GM12891 (cell line): ENCODE results near the gene GABBR2.
"Not testable (repeated sequence)": the region's sequence is repeated elsewhere in the genome, so short reads cannot be mapped to it uniquely, and the experiment has no call there.

Experiments used
- DNase-seq: peaks from one replicate; pipeline ENCODE4 v3.0.0; 2011; ENCODE audit warnings: low spot score; ENCODE audit not compliant: insufficient read length
- FAIRE-seq: peaks from 2 replicates; lab custom pipeline; 2011; peaks lifted over from hg19 to GRCh38; lab: Jason Lieb, UNC
- PAX5 ChIP-seq: IDR thresholded peaks from 2 replicates; pipeline ENCODE4 v1.6.1; 2011; ENCODE audit warnings: low read length, moderate library complexity, mild to moderate bottlenecking; ENCODE audit not compliant: insufficient read depth, severe bottlenecking
- POLR2A ChIP-seq: IDR thresholded peaks from 2 replicates; pipeline ENCODE4 v1.6.1; 2011; ENCODE audit warnings: low read depth, low read length, control low read depth
- POLR2AphosphoS5 ChIP-seq: IDR thresholded peaks from 2 replicates; pipeline ENCODE4 v1.6.1; 2011; ENCODE audit warnings: low read depth, low read length, control low read depth
- POU2F2 ChIP-seq: IDR thresholded peaks from 2 replicates; pipeline ENCODE4 v1.6.1; 2011; ENCODE audit warnings: low read depth, mild to moderate bottlenecking, control low read depth, low read length, moderate library complexity
- SPI1 ChIP-seq: IDR thresholded peaks from 2 replicates; pipeline ENCODE4 v1.6.1; 2011; ENCODE audit warnings: low read depth, low read length, control low read depth
- TAF1 ChIP-seq: IDR thresholded peaks from 2 replicates; pipeline ENCODE4 v1.6.1; 2011; ENCODE audit warnings: low read depth, low read length, control low read depth

GABBR2 gene

GRCh38 chr9:98291820-98292219, 416.9 kb downstream of the GABBR2 start:
- no peak for TF ChIP-seq POLR2A
- no peak for TF ChIP-seq SPI1
- no peak for TF ChIP-seq POU2F2
- no peak for TF ChIP-seq TAF1
- TF ChIP-seq PAX5: no peak
- no peak for TF ChIP-seq POLR2AphosphoS5
- no peak for DNase-seq
- FAIRE-seq: no peak

- TF ChIP-seq POU2F2 (no peak), TAF1 (no peak), SPI1 (no peak), PAX5 (no peak), POLR2AphosphoS5 (no peak), POLR2A (no peak)
- FAIRE-seq (no peak), DNase-seq (no peak)
Measured at GRCh38 chr9:98290411-98290810, 418.3 kb downstream of the GABBR2 start.

- no peak for FAIRE-seq
- TF ChIP-seq SPI1: no peak
- TF ChIP-seq POLR2A: no peak
- no peak for TF ChIP-seq PAX5
- TF ChIP-seq POU2F2: no peak
- no peak for TF ChIP-seq TAF1
- no peak for TF ChIP-seq POLR2AphosphoS5
Measured at GRCh38 chr9:98289614-98290201, 419.0 kb downstream of the GABBR2 start.

GRCh38 chr9:98288881-98289280, 419.9 kb downstream of the GABBR2 start:
- no peak for FAIRE-seq
- DNase-seq: no peak
- TF ChIP-seq POLR2AphosphoS5 (no peak), SPI1 (no peak), PAX5 (no peak)

More at GRCh38 chr9:98289614-98290201, 419.0 kb downstream of the GABBR2 start:
- DNase-seq: no peak

- DNase-seq (no peak), FAIRE-seq (no peak)
- TF ChIP-seq POLR2AphosphoS5 (no peak), SPI1 (no peak), PAX5 (no peak), POLR2A (no peak), TAF1 (no peak), POU2F2 (no peak)
Measured at GRCh38 chr9:98287384-98287783, 421.4 kb downstream of the GABBR2 start.

GRCh38 chr9:98285446-98285845, 423.3 kb downstream of the GABBR2 start:
- FAIRE-seq (no peak), DNase-seq (no peak)
- TF ChIP-seq TAF1 (no peak), POU2F2 (no peak), POLR2A (no peak), PAX5 (no peak), POLR2AphosphoS5 (no peak), SPI1 (no peak)

GRCh38 chr9:98284754-98285153, 424.0 kb downstream of the GABBR2 start:
- DNase-seq (no peak), FAIRE-seq (no peak)
- TF ChIP-seq POLR2AphosphoS5 (no peak), POLR2A (no peak), PAX5 (no peak)

- DNase-seq, FAIRE-seq: not testable (repeated sequence)
Measured at GRCh38 chr9:98283143-98283542, 425.6 kb downstream of the GABBR2 start.

- TF ChIP-seq POLR2A (no peak), SPI1 (no peak), POLR2AphosphoS5 (no peak)
- no peak for FAIRE-seq
- no peak for DNase-seq
Measured at GRCh38 chr9:98281281-98281680, 427.5 kb downstream of the GABBR2 start.

GRCh38 chr9:98280574-98280973, 428.2 kb downstream of the GABBR2 start:
- no peak for TF ChIP-seq PAX5
- TF ChIP-seq POU2F2: no peak
- no peak for TF ChIP-seq POLR2AphosphoS5
- TF ChIP-seq POLR2A: no peak
- TF ChIP-seq TAF1: no peak
- no peak for TF ChIP-seq SPI1
- DNase-seq (no peak), FAIRE-seq (no peak)

- FAIRE-seq (no peak), DNase-seq (no peak)
- TF ChIP-seq POLR2AphosphoS5 (no peak), POU2F2 (no peak), SPI1 (no peak)
Measured at GRCh38 chr9:98280162-98280561, 428.6 kb downstream of the GABBR2 start.
